ENCODE measurements around the gene ZNF385B. TPM values are rescaled to one million over a fixed set of nuclear protein-coding genes. Genes with fewer than 3 reads are reported as not detected.

ZNF385B gene
- polyA plus RNA-seq, 1 experiment = not detected

DNA sequence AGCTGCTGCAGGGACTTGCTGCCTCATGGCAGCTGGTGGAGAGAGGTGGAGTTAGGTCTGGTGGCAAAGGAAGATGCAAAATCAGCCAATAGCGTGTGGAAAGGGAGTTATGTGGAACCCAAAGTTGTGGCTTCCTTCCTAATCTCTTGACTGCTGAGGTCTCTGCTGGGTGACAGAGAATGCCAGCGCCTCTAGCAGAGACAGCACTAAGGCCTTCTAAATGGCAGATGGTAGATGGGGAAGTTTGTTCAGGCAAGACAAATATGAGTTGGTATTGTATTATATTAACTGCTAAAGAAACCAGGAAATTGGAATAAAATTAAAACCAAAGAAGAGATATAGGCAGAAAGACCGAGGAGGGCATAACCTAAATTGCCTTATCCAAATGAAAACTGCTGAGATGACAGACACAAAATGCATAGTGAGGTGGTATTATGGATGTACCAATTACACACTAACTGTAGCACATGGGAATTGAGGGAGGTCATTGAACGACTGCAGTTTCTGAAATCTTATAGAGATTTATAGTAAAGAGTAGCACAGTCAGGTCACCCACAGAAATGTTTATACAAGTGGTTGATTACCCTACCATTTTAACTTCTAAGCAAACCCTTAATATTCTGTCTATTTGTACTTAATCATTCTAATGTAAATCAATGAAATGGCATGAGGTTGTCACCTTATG is 350.2 kb downstream of the ZNF385B start:
- no peaks in the 10 kb centered on the region for H3K27me3 ChIP-seq (ENCODE audit: control insufficient read depth, insufficient read depth, low read length)
- no peaks in the 10 kb centered on the region for H3K9me3 ChIP-seq (ENCODE audit: control insufficient read depth, insufficient read depth, low read length)
- no peak overlapping the region for H3K27ac ChIP-seq (ENCODE audit: low read depth, low read length)
- no peak for DNase-seq (ENCODE audit: low read depth, low spot score)
- POLR2A ChIA-PET = no interaction called here
- CTCF ChIA-PET = interaction anchor here (1.3 kb wide), 1 partner anchor 100 kb away, joined by 5 read pairs; no protein-coding TSS in a partner anchor
- TF ChIP-seq, protein P1, sequence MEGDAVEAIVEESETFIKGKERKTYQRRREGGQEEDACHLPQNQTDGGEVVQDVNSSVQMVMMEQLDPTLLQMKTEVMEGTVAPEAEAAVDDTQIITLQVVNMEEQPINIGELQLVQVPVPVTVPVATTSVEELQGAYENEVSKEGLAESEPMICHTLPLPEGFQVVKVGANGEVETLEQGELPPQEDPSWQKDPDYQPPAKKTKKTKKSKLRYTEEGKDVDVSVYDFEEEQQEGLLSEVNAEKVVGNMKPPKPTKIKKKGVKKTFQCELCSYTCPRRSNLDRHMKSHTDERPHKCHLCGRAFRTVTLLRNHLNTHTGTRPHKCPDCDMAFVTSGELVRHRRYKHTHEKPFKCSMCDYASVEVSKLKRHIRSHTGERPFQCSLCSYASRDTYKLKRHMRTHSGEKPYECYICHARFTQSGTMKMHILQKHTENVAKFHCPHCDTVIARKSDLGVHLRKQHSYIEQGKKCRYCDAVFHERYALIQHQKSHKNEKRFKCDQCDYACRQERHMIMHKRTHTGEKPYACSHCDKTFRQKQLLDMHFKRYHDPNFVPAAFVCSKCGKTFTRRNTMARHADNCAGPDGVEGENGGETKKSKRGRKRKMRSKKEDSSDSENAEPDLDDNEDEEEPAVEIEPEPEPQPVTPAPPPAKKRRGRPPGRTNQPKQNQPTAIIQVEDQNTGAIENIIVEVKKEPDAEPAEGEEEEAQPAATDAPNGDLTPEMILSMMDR (IDR thresholded peaks at IDR 0.05; ENCODE audit: low read depth, low read length) = no peak
- H3K4me3 ChIP-seq (ENCODE audit: low read depth, low read length) = no peak overlapping the region

DNA sequence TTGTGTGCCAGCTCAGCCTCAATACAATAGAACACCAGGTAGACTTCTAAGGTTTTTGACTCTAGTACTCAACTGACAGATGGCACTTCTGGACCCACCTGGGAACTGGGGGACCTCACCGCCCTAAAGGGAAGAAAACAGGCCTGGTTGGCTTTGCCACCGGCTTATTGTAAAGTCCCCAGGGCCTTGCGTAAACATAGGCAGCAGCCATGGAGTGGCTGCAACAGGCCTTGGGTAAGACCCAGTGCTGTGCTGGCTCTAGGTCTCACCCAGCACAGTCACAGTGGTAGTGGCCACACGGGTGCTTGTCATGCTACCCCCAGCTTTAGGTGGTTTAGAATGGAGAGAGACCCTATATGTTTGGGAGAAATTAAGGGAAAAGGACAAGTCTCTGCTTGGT is 366.1 kb downstream of the ZNF385B start:
- POLR2A ChIA-PET = no interaction called here
- CTCF ChIA-PET = no interaction called here
- DNase-seq (ENCODE audit: low read depth, low spot score) = no peak

DNA sequence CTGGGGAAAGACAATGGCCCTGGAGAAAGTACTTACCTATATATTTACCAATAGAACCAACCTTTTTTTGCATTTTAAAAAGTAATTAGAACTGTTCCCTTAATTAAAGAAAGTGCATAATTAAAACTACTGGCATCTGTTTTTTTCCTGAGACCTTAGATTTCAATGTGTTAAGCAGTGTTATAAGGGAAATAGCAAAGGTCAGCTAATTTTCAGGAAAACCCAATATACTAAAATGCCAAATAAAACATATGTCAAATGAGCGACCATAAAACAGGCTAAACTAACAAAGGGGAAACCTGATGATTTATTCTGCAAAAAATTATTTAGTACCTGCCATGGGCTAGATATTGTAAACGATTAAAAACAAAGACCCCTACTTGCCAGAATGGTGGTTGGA is 372.8 kb downstream of the ZNF385B start:
- TF ChIP-seq, protein P1 (IDR thresholded peaks at IDR 0.05; ENCODE audit: low read depth, low read length) = no peak
- H3K27me3 ChIP-seq (ENCODE audit: control insufficient read depth, insufficient read depth, low read length) = no peaks in the 10 kb centered on the region
- DNase-seq (ENCODE audit: low read depth, low spot score) = no peak
- POLR2A ChIA-PET = no interaction called here
- CTCF ChIA-PET = no interaction called here
- no peak overlapping the region for H3K4me3 ChIP-seq (ENCODE audit: low read depth, low read length)
- no peaks in the 10 kb centered on the region for H3K9me3 ChIP-seq (ENCODE audit: control insufficient read depth, insufficient read depth, low read length)
- no peak overlapping the region for H3K27ac ChIP-seq (ENCODE audit: low read depth, low read length)

More for the DNA sequence above, 366.1 kb downstream of the ZNF385B start:
- H3K9me3 ChIP-seq (ENCODE audit: control insufficient read depth, insufficient read depth, low read length) = no peaks in the 10 kb centered on the region; the same call in 1 of the 2 replicates
- TF ChIP-seq, protein P1 (IDR thresholded peaks at IDR 0.05; ENCODE audit: low read depth, low read length) = no peak
- H3K27ac ChIP-seq (ENCODE audit: low read depth, low read length) = no peak overlapping the region
- H3K27me3 ChIP-seq (ENCODE audit: control insufficient read depth, insufficient read depth, low read length) = no peaks in the 10 kb centered on the region
- H3K4me3 ChIP-seq (ENCODE audit: low read depth, low read length) = no peak overlapping the region

DNA sequence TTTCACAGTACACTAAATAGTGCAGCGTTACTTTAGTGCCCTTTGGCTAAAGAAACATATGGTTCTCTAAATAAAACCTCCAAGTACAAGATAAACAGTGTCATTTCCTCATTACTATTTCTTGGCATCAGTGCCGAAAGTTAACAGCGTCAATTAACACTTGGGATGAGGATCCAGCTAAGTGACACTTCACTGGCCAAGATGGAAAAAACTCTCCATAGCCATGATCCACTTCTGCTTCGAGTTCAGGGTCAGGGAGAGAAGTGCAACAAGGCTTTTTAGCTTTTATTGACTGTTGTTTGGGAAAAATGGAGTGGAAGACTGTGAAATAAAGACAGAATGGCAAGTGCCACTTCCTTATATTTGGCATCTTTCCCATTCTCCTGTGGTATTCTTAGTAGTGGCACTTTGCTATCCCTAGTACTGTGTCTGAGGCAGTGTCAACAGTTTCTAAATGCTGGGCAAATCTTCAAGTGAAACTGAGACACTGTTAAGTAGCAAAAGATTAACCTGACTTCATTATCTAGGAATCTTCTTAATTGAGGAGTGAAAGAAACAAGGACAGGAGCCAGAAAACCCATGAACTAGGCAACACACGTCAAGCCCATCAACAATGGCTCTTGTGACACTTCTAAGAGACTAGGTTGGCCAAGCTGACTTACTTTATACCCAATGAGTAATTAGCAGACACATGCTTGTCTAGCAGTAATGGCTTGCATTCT is 374.2 kb downstream of the ZNF385B start:
- POLR2A ChIA-PET = no interaction called here
- Histone ChIP-seq H3K9me3 (ENCODE audit: control insufficient read depth, insufficient read depth, low read length) (no peaks in the 10 kb centered on the region), H3K27me3 (ENCODE audit: control insufficient read depth, insufficient read depth, low read length) (no peaks in the 10 kb centered on the region), H3K4me3 (ENCODE audit: low read depth, low read length) (no peak overlapping the region), H3K27ac (ENCODE audit: low read depth, low read length) (no peak overlapping the region)
- TF ChIP-seq, protein P1 (IDR thresholded peaks at IDR 0.05; ENCODE audit: low read depth, low read length) = no peak
- DNase-seq (ENCODE audit: low read depth, low spot score) = no peak
- CTCF ChIA-PET = no interaction called here

DNA sequence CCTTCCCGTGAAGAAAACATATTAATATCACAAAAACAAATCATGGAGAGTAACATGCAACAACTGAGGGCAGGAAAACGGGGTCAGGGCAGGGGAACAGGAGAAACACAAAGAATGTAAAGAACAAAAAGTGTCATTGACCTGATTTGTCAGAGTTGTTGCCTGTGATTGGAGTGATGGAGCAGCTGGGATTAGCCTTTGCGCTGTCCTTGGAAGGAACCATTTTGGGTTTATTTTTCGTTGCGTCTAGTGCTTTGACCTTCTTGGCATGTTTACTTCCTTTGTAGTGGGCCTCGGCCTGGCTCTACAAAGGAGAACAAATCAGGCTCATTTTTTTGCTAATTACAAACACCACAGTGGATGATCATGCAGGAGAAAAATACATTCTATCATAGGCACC is 378.3 kb downstream of the ZNF385B start:
- DNase-seq (ENCODE audit: low read depth, low spot score) = no peak
- Histone ChIP-seq H3K27ac (ENCODE audit: low read depth, low read length) (no peak overlapping the region), H3K27me3 (ENCODE audit: control insufficient read depth, insufficient read depth, low read length) (no peaks in the 10 kb centered on the region), H3K4me3 (ENCODE audit: low read depth, low read length) (no peak overlapping the region), H3K9me3 (ENCODE audit: control insufficient read depth, insufficient read depth, low read length) (no peaks in the 10 kb centered on the region)
- ChIA-PET POLR2A (no interaction called here), CTCF (no interaction called here)
- TF ChIP-seq, protein P1 (IDR thresholded peaks at IDR 0.05; ENCODE audit: low read depth, low read length) = no peak
